ENCODE results near the gene VPS8.

DNA sequence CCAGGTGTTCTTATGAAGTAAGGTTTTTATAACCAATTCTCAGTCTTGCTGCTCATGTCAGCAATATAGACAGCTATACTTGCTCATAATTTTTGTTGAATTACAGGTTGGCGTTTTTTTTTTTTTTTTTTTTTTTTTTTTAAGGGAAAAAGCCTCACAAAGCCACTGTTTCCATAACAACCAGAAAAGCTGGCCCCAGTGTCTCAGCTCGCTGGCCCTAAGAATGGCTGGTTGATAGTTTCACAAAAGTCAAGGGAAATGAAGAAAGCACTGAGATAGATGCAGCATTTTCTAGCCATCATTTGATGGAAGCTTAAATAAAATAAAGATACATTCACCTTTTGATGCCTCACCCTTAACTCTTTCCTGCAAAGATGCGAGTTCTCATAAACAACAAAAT, 219.0 kb downstream of the VPS8 start:
- no peak for TF ChIP-seq POLR2A (IDR thresholded peaks at IDR 0.05; ENCODE audit: low read length)
- TF ChIP-seq GATA1 (IDR thresholded peaks at IDR 0.05; ENCODE audit: low read depth, low read length), result no peak

Measured in erythroblast (primary cell).